GM23248 (cell line): ENCODE results near the gene NACA2.

ENCODE experiments used
- EZH2 ChIP-seq: fragments of 200-600 bp; sonication (generic); IDR thresholded peaks from 2 replicates; pipeline ENCODE4 v1.6.1; 2018; ENCODE audit warnings: antibody characterized with exemption, mild to moderate bottlenecking; ENCODE audit not compliant: insufficient read depth, poor library complexity, severe bottlenecking
- EZH2phosphoT487 ChIP-seq: fragments of 200-600 bp; sonication (generic); IDR thresholded peaks from 2 replicates; pipeline ENCODE4 v1.6.1; 2018; ENCODE audit warnings: antibody characterized with exemption, moderate library complexity, mild to moderate bottlenecking, low read depth; ENCODE audit not compliant: insufficient read depth

DNA sequence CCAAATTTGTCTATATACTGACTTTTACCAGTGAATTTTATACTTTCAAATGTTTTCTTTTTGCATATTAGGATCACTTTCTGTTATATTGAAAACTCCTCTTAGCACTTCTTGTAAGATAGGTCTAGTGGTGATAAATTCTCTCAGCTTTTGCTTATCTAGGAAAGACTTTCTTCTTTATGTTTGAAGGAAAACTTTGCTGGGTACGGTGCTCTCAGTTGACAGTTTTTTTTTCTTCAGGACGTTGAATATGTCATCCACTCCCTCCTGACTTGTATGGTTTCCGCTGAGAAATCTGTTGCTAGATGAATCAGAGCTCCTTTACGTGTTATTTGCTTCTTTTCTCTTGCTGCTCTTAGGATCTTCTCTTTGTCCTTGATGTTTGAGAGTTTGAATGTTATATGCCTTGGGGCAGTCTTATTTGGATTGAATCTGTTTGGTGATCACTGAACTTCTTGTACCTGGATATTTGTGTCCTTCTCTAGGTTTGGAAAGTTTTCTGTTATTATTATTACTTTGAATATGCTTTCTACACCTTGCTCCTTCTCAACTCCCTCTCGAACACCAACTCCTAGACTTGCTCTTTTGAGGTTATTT, 44.0 kb upstream of the NACA2 start:
- TF ChIP-seq EZH2 (no peak), EZH2phosphoT487 (no peak)
